OCI-LY7 (cell line): Measurements from ENCODE around the gene RNF25.

ENCODE experiments used
- EZH2phosphoT487 ChIP-seq: fragments of 200-600 bp; sonication (generic); IDR thresholded peaks from 2 replicates; pipeline ENCODE4 v1.6.1; 2018; ENCODE audit warnings: low read depth, borderline replicate concordance, mild to moderate bottlenecking, mixed run types, antibody characterized with exemption, low read length, moderate library complexity, mixed read lengths
- TF ChIP-seq, protein P1 (sequence below): fragments of 200-600 bp; sonication (generic); conservative IDR thresholded peaks from 2 replicates; pipeline ENCODE4 v1.5.1; 2014; ENCODE audit warnings: mild to moderate bottlenecking, antibody characterized with exemption, low read length, moderate library complexity, mixed read lengths

DNA sequence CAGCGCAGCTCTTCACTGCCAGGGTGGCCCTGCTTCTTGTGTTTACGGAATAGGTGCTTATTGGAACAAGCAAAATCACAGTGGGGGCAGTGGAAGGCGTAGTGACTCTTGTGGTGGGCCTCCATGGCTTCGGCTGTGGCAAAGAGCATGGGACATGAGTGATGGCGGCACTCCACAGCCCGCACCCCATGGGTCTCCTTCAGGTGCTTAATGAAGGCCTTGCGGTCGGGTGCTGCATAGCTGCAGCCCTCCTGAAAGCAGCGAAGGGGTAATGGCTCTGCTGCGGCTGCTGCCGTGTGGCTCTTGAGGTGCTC lies 23.1 kb downstream of the RNF25 start:
- TF ChIP-seq, protein P1, sequence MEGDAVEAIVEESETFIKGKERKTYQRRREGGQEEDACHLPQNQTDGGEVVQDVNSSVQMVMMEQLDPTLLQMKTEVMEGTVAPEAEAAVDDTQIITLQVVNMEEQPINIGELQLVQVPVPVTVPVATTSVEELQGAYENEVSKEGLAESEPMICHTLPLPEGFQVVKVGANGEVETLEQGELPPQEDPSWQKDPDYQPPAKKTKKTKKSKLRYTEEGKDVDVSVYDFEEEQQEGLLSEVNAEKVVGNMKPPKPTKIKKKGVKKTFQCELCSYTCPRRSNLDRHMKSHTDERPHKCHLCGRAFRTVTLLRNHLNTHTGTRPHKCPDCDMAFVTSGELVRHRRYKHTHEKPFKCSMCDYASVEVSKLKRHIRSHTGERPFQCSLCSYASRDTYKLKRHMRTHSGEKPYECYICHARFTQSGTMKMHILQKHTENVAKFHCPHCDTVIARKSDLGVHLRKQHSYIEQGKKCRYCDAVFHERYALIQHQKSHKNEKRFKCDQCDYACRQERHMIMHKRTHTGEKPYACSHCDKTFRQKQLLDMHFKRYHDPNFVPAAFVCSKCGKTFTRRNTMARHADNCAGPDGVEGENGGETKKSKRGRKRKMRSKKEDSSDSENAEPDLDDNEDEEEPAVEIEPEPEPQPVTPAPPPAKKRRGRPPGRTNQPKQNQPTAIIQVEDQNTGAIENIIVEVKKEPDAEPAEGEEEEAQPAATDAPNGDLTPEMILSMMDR, result peak; percentile 65
- no peak for TF ChIP-seq EZH2phosphoT487
